Measurements from ENCODE around the gene HK1. TPM values are rescaled to one million over a fixed set of nuclear protein-coding genes. Genes with fewer than 3 reads are reported as not detected.

Gene HK1
- total RNA-seq, 1 experiment from 2014 or later = 140 TPM

GRCh38 chr10:69317175-69317604 lies 38.9 kb downstream of the HK1 start:
- intact Hi-C loops (cut with micrococcal nuclease; ENCODE audit: unreplicated experiment) = loop anchor here (5.0 kb wide), 2 partner anchors 55 to 85 kb away; no protein-coding TSS in a partner anchor
- peak overlapping the region; percentile 97; the same call in 1 of the 2 replicates for H3K4me3 ChIP-seq
- CTCF ChIA-PET = interaction anchor here (0.6 to 1.4 kb wide), 3 partner anchors 16 to 149 kb away, joined by 3 to 6 read pairs (median 6); no protein-coding TSS in a partner anchor

GRCh38 chr10:69317626-69318105 lies 39.4 kb downstream of the HK1 start:
- POLR2A ChIA-PET (ENCODE audit: unreplicated experiment) = interaction anchor here (0.6 to 1.1 kb wide), 3 partner anchors 15 to 75 kb away, joined by 3 to 6 read pairs (median 3); no protein-coding TSS in a partner anchor
- H2AFZ ChIP-seq = peak overlapping the region; percentile 96
- peak in 1 of 2 experiments; percentile 89 for DNase-seq

More at GRCh38 chr10:69317175-69317604, 38.9 kb downstream of the HK1 start:
- no peaks in the 10 kb centered on the region for H3K9me2 ChIP-seq (ENCODE audit: insufficient read depth)
- BruUV-seq (replicated peaks) = no TSS peak
- H3K27me3 ChIP-seq (ENCODE audit: insufficient read depth, low read depth) = no peaks in the 10 kb centered on the region
- H3K36me3 ChIP-seq (ENCODE audit: low read depth) = no peaks in the 10 kb centered on the region
- no peaks in the 10 kb centered on the region for H3K9me3 ChIP-seq (ENCODE audit: insufficient read depth, low read depth)
- H3K4me1 ChIP-seq (replicated peaks; ENCODE audit: insufficient read depth) = peaks cover 62% of the 10 kb centered on the region
- peaks cover 37% of the 10 kb centered on the region for H3F3A ChIP-seq (ENCODE audit: insufficient read depth, low read depth)
- POLR2A ChIA-PET (ENCODE audit: unreplicated experiment) = interaction anchor here (0.6 to 0.7 kb wide), 3 partner anchors 15 to 74 kb away, joined by 3 to 9 read pairs (median 3); no protein-coding TSS in a partner anchor
- H2AFZ ChIP-seq = peak overlapping the region; percentile 96
- H3K79me2 ChIP-seq (ENCODE audit: low read depth) = peaks cover 35% of the 10 kb centered on the region
- TF ChIP-seq EZH2 (IDR thresholded peaks at IDR 0.05; ENCODE audit: low read depth) (no peak), CTCF (conservative IDR thresholded peaks at IDR 0.05) (no peak)
- H3K27ac ChIP-seq = peak overlapping the region; percentile 73
- peak in 1 of 2 experiments; percentile 23 for DNase-seq
- peak overlapping the region; percentile 95 for H3K4me2 ChIP-seq
- H4K20me1 ChIP-seq (ENCODE audit: insufficient read depth) = no peaks in the 10 kb centered on the region

More at GRCh38 chr10:69317626-69318105, 39.4 kb downstream of the HK1 start:
- Histone ChIP-seq H3K27me3 (ENCODE audit: insufficient read depth, low read depth) (no peaks in the 10 kb centered on the region), H3K4me1 (replicated peaks; ENCODE audit: insufficient read depth) (peaks cover 64% of the 10 kb centered on the region), H3K9me2 (ENCODE audit: insufficient read depth) (no peaks in the 10 kb centered on the region), H3K36me3 (ENCODE audit: low read depth) (no peaks in the 10 kb centered on the region), H3K79me2 (ENCODE audit: low read depth) (peaks cover 39% of the 10 kb centered on the region), H3K4me3 (peak overlapping the region; percentile 97), H4K20me1 (ENCODE audit: insufficient read depth) (no peaks in the 10 kb centered on the region; the same call in 1 of the 2 replicates), H3K27ac (peak overlapping the region; percentile 73), H3K4me2 (peak overlapping the region; percentile 95), H3F3A (ENCODE audit: insufficient read depth, low read depth) (peaks cover 37% of the 10 kb centered on the region), H3K9me3 (ENCODE audit: insufficient read depth, low read depth) (no peaks in the 10 kb centered on the region)
- TF ChIP-seq CTCF (conservative IDR thresholded peaks at IDR 0.05) (no peak), EZH2 (IDR thresholded peaks at IDR 0.05; ENCODE audit: low read depth) (no peak)
- CTCF ChIA-PET = interaction anchor here (1.4 kb wide), 2 partner anchors 15 to 30 kb away, joined by 6 read pairs; no protein-coding TSS in a partner anchor
- intact Hi-C loops (cut with micrococcal nuclease; ENCODE audit: unreplicated experiment) = loop anchor here (2.0 to 5.0 kb wide), 3 partner anchors 55 to 85 kb away; no protein-coding TSS in a partner anchor
- TSS peak; percentile 59 for BruUV-seq (replicated peaks)
